GM12875 (cell line): ENCODE results near the gene KCNJ16.

ENCODE experiments used
- H3K4me3 ChIP-seq: one replicate; pipeline ENCODE4 v1.5.1; 2011; ENCODE audit warnings: low read depth, low read length, control low read depth
- CTCF ChIP-seq: IDR thresholded peaks from 2 replicates; pipeline ENCODE4 v1.5.1; 2011; ENCODE audit warnings: low read depth, mild to moderate bottlenecking, control low read depth, inconsistent platforms, low read length, moderate library complexity, borderline replicate concordance; ENCODE audit not compliant: insufficient read depth

KCNJ16 gene

GRCh38 chr17:70111201-70111600 lies 36.2 kb downstream of the KCNJ16 start:
- TF ChIP-seq CTCF = no peak

GRCh38 chr17:70114405-70114804 lies 39.4 kb downstream of the KCNJ16 start:
- TF ChIP-seq CTCF = no peak
- no peak overlapping the region for H3K4me3 ChIP-seq

More at GRCh38 chr17:70111201-70111600, 36.2 kb downstream of the KCNJ16 start:
- H3K4me3 ChIP-seq = no peak overlapping the region

- no peak for TF ChIP-seq CTCF
- H3K4me3 ChIP-seq = no peak overlapping the region
These were observed 40.1 kb downstream of the KCNJ16 start for GRCh38 chr17:70115126-70115525.

GRCh38 chr17:70116919-70117318 lies 41.9 kb downstream of the KCNJ16 start:
- H3K4me3 ChIP-seq = no peak overlapping the region
- no peak for TF ChIP-seq CTCF

GRCh38 chr17:70119545-70119944 lies 44.5 kb downstream of the KCNJ16 start:
- TF ChIP-seq CTCF = no peak
- H3K4me3 ChIP-seq = no peak overlapping the region

GRCh38 chr17:70119983-70120382 lies 45.0 kb downstream of the KCNJ16 start:
- H3K4me3 ChIP-seq = no peak overlapping the region
- no peak for TF ChIP-seq CTCF

- TF ChIP-seq CTCF = no peak
- H3K4me3 ChIP-seq = no peak overlapping the region
These were observed 45.4 kb downstream of the KCNJ16 start for GRCh38 chr17:70120425-70120824.
